Stimulated activated CD8-positive, alpha-beta memory T cell treated with anti-CD3 and anti-CD28 coated beads, Interleukin-12 subunit alpha, Interleukin-12 subunit beta, amount 100 ng/mL, for 4 hours (primary cell): ENCODE measurements around the gene CST1.
"Not testable (repeated sequence)": the region's sequence is repeated elsewhere in the genome, so short reads cannot be mapped to it uniquely, and the experiment has no call there.

Source experiments
- DNase-seq: peaks from one replicate; pipeline ENCODE4 v3.0.0-alpha.2; 2020; ENCODE audit warnings: low read depth

CST1 gene, protein sequence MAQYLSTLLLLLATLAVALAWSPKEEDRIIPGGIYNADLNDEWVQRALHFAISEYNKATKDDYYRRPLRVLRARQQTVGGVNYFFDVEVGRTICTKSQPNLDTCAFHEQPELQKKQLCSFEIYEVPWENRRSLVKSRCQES

DNA sequence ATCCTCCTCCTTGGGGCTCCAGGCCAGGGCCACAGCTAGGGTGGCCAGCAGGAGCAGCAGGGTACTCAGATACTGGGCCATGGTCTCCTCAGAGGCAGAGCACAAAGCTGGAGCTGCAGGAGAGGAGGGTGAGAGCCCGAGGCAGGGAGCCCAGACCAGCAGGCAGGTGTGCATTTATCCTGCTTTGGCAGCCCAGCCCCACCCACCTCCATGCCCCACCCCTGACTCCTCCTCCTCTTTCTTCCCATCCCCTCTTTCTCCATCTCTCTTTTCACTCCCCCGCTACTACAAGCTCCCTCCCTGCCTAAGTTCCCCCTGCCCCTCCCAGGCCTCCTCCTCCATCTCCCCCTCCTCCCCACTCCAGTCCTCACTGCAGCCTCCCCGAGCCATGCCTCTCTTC, at the start of gene CST1:
CST1 (minus strand) TSS at position 150 of the 400 bp plus-strand sequence; CDS start at position 81, 69 bp downstream.
- DNase-seq = not testable (repeated sequence)

DNA sequence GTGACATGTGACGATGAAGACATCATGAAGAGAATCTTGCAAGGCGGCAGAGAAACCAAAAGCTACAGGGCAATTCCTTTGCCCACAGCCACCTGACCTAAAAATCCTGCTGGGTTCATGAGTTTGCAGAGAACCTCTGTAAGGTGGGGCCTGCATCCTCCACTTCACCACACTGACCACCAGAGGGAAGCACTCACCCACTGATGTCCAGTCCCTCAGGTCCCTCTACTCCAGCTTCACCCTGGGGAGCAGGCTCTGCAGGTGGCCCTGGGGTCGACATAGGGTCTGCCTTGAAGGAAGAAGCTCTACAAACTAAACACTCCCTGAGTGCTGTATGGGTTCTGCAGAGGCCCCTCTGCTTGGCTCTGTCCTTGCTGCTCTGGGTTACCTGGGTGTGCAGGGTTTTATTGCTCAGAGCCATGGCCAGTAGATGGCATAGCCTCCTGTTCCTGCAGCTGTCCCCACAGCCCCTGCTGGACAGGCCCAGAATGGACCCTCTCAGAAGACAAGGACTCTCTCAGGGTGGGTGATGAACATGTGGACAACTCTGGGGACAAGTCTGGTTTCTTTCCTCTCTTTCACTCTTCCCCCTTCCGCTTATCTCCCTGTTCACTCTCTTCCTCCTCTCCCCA, 48.6 kb upstream of the CST1 start:
- not testable (repeated sequence) for DNase-seq

DNA sequence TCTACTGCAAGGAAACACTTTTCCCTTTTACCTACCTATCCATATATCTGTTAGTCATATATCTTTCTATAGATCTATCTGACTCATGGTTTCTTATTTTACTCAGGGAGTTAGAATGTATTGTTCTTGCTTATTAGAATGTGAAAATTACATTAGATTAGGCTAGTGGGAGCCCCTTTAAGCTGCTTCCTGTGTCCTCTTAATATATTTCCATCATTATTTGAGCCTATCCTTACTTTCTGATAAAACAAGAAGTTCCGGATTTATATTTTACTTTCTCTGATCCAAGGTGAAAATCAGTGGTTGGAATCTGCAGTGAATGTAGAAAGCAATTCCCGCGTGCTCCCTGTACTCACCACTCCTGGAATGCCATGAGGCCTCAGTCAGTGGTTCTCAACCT, 44.8 kb upstream of the CST1 start:
- no peak for DNase-seq

DNA sequence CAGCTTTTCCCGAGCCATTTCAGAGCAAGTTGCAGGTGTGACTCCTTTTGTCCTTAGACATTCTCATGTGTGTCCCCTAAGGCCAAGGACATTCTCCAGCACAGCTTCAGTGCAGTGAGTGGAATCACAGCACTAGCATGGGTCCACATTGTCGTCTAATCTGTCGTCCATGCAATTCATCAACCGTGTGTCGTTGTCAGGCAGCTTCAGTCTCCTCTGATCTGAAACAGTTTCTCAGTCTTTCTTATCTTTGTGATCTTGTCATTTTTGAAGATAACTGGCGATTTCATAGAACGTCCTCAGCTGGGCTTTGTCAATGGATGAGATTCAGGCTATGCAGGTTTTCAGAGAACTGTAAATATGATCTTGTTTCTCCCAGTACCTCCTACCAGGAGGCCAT, 44.1 kb upstream of the CST1 start:
- DNase-seq = no peak

DNA sequence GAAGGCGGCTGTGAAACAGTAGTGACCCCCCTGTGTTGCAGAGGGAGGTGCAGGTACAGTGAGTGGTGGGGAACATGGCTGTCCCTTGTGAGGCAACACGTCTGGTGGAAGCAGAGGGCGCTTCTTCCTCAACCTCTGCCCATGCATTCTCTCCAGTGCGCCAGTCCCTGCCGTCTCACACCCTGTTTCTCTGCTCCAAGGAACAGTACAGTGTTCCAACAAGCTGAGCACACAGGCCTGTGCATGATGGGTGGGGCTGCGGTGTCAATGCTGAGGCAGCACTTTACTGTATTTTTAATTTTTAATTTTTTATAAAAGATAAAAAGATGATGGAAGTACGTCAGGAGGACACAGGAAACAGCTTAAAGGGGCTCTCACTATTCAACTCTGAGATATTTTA, 43.3 kb upstream of the CST1 start:
- DNase-seq = no peak

DNA sequence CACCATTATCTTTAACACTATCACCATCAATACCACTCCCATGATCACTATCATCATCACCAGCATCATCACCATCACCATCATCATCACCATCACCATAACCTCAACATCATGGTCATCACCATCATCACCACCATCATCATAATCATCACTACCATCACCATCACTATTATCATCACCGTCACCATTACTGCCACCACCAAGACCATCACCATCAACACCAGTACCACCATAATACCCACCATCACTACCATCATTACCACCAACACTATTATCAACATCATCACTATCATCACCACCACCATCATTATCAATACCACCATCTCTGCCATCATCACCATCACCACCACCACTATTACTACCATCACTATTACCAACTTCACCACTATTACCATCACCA, 32.7 kb upstream of the CST1 start:
- no peak for DNase-seq

DNA sequence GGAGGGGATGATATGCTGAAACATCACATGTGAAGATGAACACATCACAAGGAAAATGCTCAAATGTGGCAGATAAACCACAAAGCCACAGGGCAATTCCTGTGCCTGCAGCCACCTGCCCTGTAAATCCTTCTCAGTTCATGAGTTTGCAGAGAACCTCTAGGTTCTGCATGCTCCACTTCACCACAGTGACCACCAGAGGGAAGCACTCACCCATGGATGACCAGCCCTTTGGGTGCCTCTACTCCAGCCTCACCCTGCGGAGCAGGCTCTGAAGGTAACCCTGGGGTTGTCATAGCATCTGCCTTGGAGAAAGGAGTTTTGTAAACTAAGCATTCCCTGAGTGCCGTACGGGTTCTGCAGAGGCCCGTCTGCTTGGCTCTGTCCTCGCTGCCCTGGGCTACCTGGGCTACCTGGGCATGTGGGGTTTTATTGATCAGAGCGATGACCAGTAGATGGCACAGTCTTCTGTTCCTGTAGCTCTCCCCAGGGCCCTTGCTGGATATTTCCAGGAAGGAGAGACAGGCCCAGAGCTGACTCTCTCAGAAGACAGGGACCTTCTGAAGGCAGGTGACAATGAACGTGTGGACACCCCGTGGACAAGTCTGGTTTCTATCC, 31.7 kb upstream of the CST1 start:
- DNase-seq = no peak

DNA sequence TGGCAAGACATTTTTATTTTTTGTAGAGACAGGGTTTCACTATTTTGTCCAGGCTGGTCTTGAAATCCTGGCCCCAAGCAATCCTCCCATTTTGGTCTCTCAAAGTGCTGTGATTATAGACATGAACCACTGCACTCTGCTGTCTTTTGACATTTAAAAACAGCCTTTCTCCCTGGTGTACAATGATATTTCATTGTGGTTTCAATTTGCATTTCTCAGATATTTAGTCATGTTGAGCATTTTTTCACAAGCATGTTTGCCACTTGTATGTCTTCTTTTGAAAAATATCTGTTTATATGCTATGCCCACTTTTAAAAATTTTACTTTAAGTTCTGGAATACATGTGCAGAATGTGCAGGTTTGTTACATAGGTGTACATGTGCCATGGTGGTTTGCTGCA, 27.9 kb upstream of the CST1 start:
- DNase-seq = not testable (repeated sequence)

DNA sequence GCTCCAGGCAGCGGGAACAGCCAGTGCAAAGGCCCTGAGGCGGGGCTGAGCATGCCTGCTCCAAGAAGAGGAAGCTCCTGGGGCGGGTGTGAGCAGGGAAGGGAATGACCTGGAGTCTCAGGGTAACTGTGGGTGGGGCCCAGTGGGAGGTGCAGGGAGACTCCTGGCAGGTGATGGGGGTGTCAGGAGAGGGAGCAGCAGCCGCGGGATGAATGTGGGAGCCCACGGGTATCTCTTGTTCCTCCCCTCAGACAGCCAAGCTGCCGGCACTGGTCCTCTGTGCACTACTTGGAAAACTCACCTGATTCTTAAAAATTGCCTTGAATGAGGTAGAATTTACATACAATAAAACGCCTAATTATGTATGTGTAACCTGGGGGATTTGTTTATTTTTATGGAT, 26.6 kb upstream of the CST1 start:
- not testable (repeated sequence) for DNase-seq

DNA sequence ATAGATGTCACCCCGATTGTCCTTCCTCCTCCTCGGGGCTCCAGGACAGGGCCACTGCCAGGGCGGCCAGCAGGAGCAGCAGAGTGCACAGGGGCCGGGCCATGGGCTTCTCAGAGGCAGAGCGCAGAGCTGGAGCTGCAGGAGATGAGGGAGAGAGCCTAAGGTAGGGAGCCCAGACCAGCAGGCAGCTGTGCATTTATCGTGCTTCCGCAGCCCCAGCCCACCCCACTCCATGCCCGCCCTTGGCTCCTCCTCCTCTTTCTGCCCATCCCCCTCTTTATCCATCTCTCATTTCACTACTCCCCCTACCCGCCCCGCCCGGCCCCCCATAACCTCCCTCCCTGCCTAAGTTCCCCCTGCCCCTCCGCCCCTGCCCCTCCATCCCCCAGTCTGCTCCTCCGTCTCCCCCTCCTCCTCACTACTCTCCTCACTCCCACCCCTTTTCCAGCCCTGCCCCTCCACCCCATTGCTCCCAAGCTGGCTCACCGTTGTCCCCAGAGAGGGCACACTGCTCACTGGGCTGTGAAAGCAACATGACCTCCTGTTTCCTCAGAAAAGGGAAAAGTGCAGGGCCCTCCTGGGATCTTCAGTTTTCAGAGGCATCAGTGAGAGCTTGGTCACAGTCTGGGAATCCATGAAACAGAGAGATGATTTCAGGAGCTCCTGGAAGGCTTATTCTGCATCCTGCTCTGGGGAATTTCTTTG, 25.5 kb upstream of the CST1 start:
- DNase-seq = no peak

DNA sequence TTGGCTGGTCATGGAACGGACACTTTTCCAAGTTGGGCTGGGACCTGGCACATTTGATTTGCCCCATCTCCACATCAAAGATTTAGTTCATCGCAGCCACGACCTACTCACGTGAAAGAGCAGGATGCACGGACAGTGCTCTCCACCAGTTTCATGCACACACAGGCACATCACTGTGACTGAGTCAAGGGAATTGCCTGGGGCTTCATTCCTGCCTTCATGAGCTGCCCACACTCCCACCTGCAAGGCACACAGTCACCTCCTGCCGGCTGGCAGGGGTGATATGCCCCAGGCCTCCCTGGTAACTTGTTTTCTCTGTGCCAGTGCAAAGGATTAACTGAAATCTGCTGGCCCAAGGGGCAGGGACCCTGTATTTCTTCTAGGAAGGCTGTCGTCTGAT, 23.3 kb upstream of the CST1 start:
- DNase-seq = no peak

DNA sequence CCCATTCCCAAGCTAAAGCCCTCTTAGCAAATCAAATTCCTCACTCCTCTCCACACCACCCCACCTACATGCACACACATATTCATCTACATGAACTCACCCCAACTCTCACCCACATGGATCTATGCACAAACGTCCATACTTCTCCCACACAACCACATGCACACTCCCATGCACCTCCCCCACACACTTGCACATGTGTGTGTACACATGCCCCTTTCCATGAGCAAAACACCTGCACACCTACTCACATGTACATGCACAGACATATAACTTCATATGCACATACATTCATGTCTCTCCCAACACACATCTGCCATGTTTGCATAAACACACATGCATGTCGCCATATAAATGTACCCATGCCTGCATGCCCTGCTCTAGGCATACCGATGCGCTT, 22.8 kb upstream of the CST1 start:
- no peak for DNase-seq

DNA sequence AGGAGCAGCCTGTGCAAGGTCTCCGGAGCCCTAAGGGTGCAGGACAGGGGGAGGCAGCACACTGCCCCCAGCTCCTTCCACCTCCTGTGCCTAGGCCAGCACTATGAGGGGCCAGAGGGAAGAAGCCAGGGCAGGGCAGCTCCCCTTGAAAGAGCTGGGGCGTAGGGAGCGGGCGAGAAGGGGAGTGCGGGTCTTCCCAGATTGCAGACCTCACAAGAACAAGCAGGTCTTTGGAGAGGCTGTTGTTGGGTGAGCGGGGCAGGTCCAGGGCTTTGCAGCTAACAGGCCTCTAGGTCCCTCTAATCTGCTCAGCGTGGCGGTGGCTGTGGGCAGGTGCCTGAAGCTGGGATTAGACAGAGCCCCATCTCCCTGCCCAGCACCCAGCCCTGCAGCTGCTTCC, 22.4 kb upstream of the CST1 start:
- no peak for DNase-seq

DNA sequence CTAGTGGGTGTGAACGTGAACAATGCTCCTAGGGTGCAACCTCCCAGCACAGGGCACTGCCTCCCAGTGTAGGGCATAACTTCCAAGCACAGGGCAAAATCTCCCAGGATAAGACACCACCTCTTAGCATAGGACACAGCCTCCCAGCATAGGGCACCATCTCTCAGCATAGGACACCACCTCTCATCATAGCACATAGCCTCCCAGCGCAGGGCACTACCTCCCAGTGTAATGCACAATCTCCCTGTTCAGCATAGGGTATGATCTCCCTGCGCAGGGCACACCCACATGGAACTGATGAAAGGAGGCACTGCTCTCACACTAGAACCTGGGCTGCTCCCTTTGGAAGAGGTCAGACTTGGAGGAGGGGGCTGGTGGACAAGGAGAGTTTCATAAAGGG, 21.3 kb upstream of the CST1 start:
- no peak for DNase-seq

DNA sequence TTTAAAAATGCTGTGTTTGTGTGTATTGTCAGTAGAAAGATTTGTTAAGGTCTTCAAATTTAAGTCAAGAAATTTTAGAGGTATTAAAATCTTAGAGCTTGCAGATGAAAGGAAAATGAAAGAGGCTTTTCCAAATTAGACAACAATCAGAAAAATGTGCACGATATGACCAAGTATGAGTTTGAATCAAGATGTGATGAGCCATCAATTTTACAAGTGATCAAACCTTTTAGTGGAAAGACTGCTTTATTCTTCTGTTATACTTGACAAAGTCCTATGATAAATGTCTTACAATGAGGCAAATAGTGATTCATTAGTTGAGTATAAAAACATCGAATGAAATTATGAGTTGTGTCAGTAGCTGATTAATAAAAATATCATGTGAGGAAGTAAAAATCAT, 19.6 kb upstream of the CST1 start:
- no peak for DNase-seq

DNA sequence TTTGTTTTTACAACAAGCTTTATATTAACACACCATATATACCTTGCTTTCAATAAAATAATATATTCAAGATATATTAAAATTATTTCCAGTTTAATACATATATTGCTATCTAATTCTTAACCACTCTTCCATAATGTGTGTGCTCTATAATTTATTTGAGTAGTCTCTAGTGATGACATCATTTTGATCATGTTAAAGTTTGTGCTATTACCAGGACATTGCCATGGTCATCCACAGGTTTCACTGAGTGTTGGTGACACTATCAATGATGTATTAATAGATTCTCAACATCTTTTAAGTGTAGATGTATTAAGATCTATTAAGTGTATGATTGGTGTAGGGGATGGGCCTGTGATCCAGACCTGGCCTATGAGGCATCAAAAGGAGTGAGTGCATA, 17.8 kb upstream of the CST1 start:
- DNase-seq = not testable (repeated sequence)

DNA sequence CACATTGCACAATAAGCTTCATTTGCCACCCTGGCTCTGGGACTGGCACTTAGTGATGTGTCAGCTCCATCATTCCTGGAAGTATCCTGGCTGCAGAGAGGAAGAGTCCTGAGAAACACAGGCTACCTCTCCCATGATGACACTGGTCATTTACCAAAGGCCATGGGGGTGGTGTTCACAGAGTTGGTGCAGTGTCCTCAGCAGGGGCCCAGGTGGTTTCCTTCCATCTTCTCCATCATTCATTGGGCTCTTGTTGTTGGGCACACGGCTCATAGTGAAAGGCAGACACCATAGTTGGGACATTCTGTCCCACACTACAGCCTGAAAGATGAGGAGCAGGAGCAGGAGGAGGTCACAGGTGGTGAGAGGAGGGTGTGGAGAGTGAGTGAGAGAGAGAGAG, 15.8 kb upstream of the CST1 start:
- DNase-seq = no peak

DNA sequence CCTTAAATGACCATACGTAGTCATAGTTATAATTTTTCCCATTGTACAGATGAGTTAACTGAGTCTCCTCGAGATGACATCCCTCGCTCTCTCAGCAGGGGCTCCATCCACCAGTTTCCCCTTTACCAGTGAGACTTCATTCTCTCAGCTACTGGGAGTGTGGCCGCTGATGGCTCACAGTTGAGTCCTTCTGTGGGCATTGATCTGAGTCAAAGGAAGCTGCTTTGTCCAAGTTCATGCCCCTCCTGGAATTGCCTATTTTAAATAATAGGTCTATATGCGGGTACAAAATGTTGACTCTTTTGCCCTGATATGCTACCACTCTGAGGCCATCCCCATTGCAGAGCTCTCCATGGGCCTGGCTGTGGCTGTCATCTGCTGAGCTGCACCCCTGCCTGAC, 14.8 kb upstream of the CST1 start:
- DNase-seq = no peak

DNA sequence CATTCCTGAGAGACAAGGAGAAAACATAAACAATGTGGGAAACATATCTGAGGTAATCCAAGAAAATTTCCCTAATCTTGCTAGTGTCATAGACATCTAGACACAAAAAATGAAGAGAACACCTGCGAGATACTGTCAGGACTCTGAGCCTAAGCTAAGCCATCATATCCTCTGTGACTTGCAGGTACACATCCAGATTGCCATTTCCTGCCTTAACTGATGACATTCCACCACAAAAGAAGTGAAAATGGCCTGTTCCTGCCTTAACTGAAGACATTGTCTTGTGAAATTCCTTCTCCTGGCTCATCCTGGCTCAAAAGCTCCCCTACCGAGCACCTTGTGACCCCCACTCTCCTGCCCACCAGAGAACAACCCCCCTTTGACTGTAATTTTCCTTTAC, 13.9 kb upstream of the CST1 start:
- DNase-seq = not testable (repeated sequence)

DNA sequence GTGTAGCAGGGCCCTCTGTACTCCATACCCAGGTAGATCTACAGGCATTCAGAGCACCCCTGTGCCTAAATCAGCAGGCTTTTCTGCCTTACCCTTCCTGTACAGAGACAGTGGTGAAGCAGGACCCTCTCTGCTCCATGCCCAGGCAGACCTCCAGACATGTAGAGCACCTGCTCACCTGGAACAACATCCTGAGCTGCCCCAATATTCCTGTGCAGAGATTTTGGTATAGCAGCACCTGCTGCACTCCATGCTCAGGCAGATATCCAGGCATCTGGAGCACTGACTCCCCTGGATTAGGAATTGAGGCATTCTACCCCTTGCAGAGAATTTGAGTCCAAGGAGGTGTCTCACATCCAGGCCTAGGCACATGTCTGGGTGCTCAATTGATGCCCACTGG, 12.6 kb upstream of the CST1 start:
- DNase-seq = no peak

DNA sequence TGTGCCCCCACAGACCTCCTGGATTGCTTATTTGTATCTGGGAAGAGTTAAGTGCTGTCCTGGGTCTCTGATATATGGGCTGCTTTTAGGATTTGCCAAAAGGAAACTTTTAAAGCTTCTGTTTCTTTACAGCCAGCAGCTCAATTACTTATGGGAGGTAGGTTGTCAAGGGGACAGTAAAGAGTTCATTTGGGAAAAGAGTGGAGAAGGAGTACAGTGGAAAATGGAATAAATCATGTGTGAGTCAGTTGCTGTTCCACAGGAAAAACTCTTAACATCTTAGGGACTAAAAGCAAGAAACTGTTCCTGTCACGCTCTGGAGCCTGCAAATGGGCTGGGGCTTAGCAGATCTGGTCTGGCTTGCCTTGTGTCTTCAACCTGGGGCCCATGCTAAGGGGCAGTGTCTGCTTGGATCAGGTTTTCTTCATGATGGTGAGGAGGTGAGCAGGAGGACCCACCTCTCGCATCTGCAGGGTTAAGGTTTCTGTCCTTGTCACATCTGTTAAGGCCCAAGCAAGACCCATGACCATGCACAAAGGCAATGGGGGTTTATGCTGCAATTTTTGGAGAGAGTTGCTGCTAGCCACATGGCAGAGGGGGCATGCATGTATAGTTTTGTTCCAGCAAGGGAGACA, 8.7 kb upstream of the CST1 start:
- no peak for DNase-seq

DNA sequence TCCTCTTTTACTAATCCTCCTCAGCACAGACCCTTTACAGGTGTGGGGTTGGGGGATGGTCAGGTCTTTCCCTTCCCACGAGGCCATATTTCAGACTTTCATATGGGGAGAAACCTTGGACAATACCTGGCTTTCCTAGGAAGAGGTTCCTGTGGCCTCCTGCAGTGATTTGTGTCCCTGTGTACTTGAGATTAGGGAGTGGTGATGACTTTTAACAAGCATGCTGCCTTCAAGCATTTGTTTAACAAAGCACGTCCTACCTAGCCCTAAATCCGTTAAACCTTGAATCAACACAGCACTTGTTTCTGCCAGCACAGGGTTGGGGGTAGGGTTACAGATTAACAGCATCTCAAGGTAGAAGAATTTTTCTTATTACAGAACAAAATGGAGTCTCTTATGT, 6.1 kb upstream of the CST1 start:
- DNase-seq = not testable (repeated sequence)

DNA sequence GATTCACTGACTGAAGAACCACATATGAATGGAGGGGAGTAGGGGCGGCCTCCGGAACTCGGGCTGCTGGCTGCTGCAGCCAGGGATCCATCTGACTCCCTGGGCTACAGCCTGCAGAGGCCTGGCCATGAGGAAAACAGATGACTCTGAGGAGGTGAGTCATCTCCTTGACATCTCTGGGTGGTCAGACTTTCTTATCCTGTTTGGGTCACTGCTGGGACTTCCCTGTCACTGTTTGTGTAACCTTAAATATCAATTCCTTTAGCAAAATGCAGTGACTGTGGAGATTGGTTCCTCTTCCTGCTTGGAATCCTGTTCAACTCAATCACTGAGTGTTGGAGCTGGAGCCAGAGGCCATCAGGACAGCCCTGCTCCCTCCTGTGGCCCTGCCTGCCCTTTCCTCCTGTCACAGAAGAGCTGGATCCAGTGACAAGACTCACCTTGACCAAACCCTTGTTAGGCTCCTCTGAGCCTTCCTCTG, 4.4 kb upstream of the CST1 start:
- DNase-seq = not testable (repeated sequence)
